Mesenchymal stem cell (in vitro differentiated cells and primary cell): ENCODE measurements around the gene PPP1R14D.

ENCODE experiments used
- DNase-seq: peaks from one replicate; pipeline ENCODE4 v3.0.0-alpha.2; 2013
- H2AFZ ChIP-seq: one replicate; pipeline ENCODE4 v1.6.1; 2013; ENCODE audit warnings: low read depth, mild to moderate bottlenecking, control low read depth, inconsistent platforms, low read length, moderate library complexity
- H2AK5ac ChIP-seq: 2 replicates; pipeline ENCODE4 v1.6.1; 2013; ENCODE audit warnings: low read length, moderate library complexity, mild to moderate bottlenecking, inconsistent platforms; ENCODE audit not compliant: severe bottlenecking
- H2BK120ac ChIP-seq: one replicate; pipeline ENCODE4 v1.6.1; 2013; ENCODE audit warnings: low read depth, mild to moderate bottlenecking, inconsistent platforms, low read length, moderate library complexity
- H2BK12ac ChIP-seq, 2 experiments: one replicate each; pipeline ENCODE4 v1.6.1; 2013; ENCODE audit warnings: inconsistent platforms in 2 of 2, low read length in 2 of 2, mild to moderate bottlenecking in 2 of 2, moderate library complexity in 2 of 2, control low read depth in 1 of 2
- H2BK15ac ChIP-seq: one replicate; pipeline ENCODE4 v1.6.1; 2013; ENCODE audit warnings: mild to moderate bottlenecking, low read depth, inconsistent platforms; ENCODE audit not compliant: poor library complexity, severe bottlenecking
- H2BK5ac ChIP-seq: 2 replicates; pipeline ENCODE4 v1.6.1; 2013; ENCODE audit warnings: low read depth, mild to moderate bottlenecking, low read length, control low read depth, inconsistent platforms; ENCODE audit not compliant: poor library complexity, severe bottlenecking
- H3K14ac ChIP-seq, 2 experiments: one replicate each; pipeline ENCODE4 v1.6.1; 2013; ENCODE audit warnings: inconsistent platforms in 2 of 2, low read length in 2 of 2, control low read depth in 1 of 2, mild to moderate bottlenecking in 1 of 2, moderate library complexity in 1 of 2
- H3K18ac ChIP-seq, 2 experiments: one replicate each; pipeline ENCODE4 v1.6.1; 2013; ENCODE audit warnings: inconsistent platforms in 2 of 2, low read length in 2 of 2, control low read depth in 1 of 2, low read depth in 1 of 2, mild to moderate bottlenecking in 1 of 2
- H3K23ac ChIP-seq, 2 experiments: one replicate each; pipeline ENCODE4 v1.6.1; 2013; ENCODE audit warnings: inconsistent platforms in 2 of 2, low read length in 2 of 2, mild to moderate bottlenecking in 2 of 2, moderate library complexity in 2 of 2, control low read depth in 1 of 2
- H3K27ac ChIP-seq: 2 replicates; pipeline ENCODE4 v1.5.1; 2013; ENCODE audit warnings: mild to moderate bottlenecking, moderate library complexity, low read length, control low read depth, inconsistent platforms; ENCODE audit not compliant: poor library complexity, severe bottlenecking
- H3K27me3 ChIP-seq, 2 experiments: 2 replicates each; pipeline versions ENCODE4 v1.6.1 to v1.7.0; 2013; ENCODE audit warnings: low read length in 2 of 2, mild to moderate bottlenecking in 2 of 2, moderate library complexity in 2 of 2, control low read depth in 1 of 2, inconsistent platforms in 1 of 2; ENCODE audit not compliant: control insufficient read depth in 1 of 2, insufficient read depth in 1 of 2
- H3K36me3 ChIP-seq, 2 experiments: 2 replicates each; pipeline versions ENCODE4 v1.6.1 to v1.7.0; 2013; ENCODE audit warnings: low read length in 2 of 2, control low read depth in 1 of 2, inconsistent platforms in 1 of 2, low read depth in 1 of 2, mild to moderate bottlenecking in 1 of 2; ENCODE audit not compliant: insufficient read depth in 2 of 2, control insufficient read depth in 1 of 2
- H3K4ac ChIP-seq, 2 experiments: one replicate each; pipeline ENCODE4 v1.6.1; 2013; ENCODE audit warnings: inconsistent platforms in 2 of 2, low read length in 2 of 2, mild to moderate bottlenecking in 2 of 2, moderate library complexity in 2 of 2, control low read depth in 1 of 2, low read depth in 1 of 2
- H3K4me1 ChIP-seq: 2 replicates; pipeline ENCODE4 v1.6.1; 2013; ENCODE audit warnings: low read depth, low read length, control low read depth; ENCODE audit not compliant: control insufficient read depth, insufficient read depth
- H3K4me2 ChIP-seq: 2 replicates; pipeline ENCODE4 v1.6.1; 2013; ENCODE audit warnings: low read length, mild to moderate bottlenecking, inconsistent platforms; ENCODE audit not compliant: poor library complexity, severe bottlenecking
- H3K4me3 ChIP-seq, 2 experiments: 2 replicates each; pipeline versions ENCODE4 v1.5.1 to v1.7.0; 2013; ENCODE audit warnings: low read length in 2 of 2, mild to moderate bottlenecking in 2 of 2, control low read depth in 1 of 2, low read depth in 1 of 2; ENCODE audit not compliant: insufficient read depth in 1 of 2
- H3K79me1 ChIP-seq: replicated peaks from 2 replicates; pipeline ENCODE4 v1.6.1; 2013; ENCODE audit warnings: mild to moderate bottlenecking, control low read depth, low read length, inconsistent platforms; ENCODE audit not compliant: poor library complexity, severe bottlenecking
- H3K9ac ChIP-seq: 2 replicates; pipeline ENCODE4 v1.7.0; 2013; ENCODE audit warnings: mild to moderate bottlenecking, low read length, moderate library complexity
- H3K9me3 ChIP-seq: 2 replicates; pipeline ENCODE4 v1.7.0; 2013; ENCODE audit warnings: mild to moderate bottlenecking, low read length; ENCODE audit not compliant: control insufficient read depth
- H4K8ac ChIP-seq: one replicate; pipeline ENCODE4 v1.6.1; 2013; ENCODE audit warnings: inconsistent platforms, mild to moderate bottlenecking, low read length, moderate library complexity
- H4K91ac ChIP-seq: one replicate; pipeline ENCODE4 v1.6.1; 2013; ENCODE audit warnings: mild to moderate bottlenecking, low read length, inconsistent platforms
- WGBS: methylation state at CpG from one replicate; pipeline ENCODE4 v1.1.7; 2013; ENCODE audit warnings: mixed read lengths; 5-methylcytosine and 5-hydroxymethylcytosine counted together

Gene PPP1R14D

GRCh38 chr15:40793216-40793989 is 35.1 kb downstream of the PPP1R14D start:
- H3K4ac ChIP-seq = no peak overlapping the region
- no peak overlapping the region for H2AFZ ChIP-seq
- H4K8ac ChIP-seq = no peak overlapping the region
- H3K23ac ChIP-seq = no peak overlapping the region
- H3K36me3 ChIP-seq = peaks cover 5% of the 10 kb centered on the region in 2 experiments
- H3K27ac ChIP-seq = peak overlapping the region; percentile 71
- peak overlapping the region in 1 of 2 experiments; percentile 30 for H3K4me3 ChIP-seq
- H3K79me1 ChIP-seq = peaks cover 30% of the 10 kb centered on the region
- H2BK12ac ChIP-seq = no peak overlapping the region
- H2BK15ac ChIP-seq = no peak overlapping the region
- no peaks in the 10 kb centered on the region for H3K27me3 ChIP-seq
- 39% methylated on average over 8 of the region's 9 CpGs for WGBS
- peak overlapping the region; percentile 26 for H3K9ac ChIP-seq
- no peak overlapping the region for H2BK120ac ChIP-seq
- peak; percentile 89 for DNase-seq
- H3K4me2 ChIP-seq = peak overlapping the region; percentile 21
- no peak overlapping the region for H3K14ac ChIP-seq
- H2AK5ac ChIP-seq = no peak overlapping the region
- H4K91ac ChIP-seq = no peak overlapping the region
- H2BK5ac ChIP-seq = no peak overlapping the region
- H3K18ac ChIP-seq = peak overlapping the region in 1 of 2 experiments; percentile 28
- peaks cover 8% of the 10 kb centered on the region for H3K4me1 ChIP-seq
- H3K9me3 ChIP-seq = no peaks in the 10 kb centered on the region

- no peak overlapping the region for H2BK15ac ChIP-seq
These were observed 36.1 kb downstream of the PPP1R14D start for GRCh38 chr15:40792394-40792793.

GRCh38 chr15:40790718-40791117 is 37.8 kb downstream of the PPP1R14D start:
- H4K91ac ChIP-seq = no peak overlapping the region
- no peak overlapping the region for H2BK12ac ChIP-seq
- WGBS = no CpG with 5 or more reads among the region's 3 CpGs
- no peak overlapping the region for H2AFZ ChIP-seq
- H4K8ac ChIP-seq = no peak overlapping the region
- no peak overlapping the region for H3K9ac ChIP-seq
- H3K4me2 ChIP-seq = no peak overlapping the region
- H3K4me1 ChIP-seq = peaks cover 15% of the 10 kb centered on the region
- H2BK5ac ChIP-seq = no peak overlapping the region
- H3K27ac ChIP-seq = no peak overlapping the region
- no peak overlapping the region for H3K23ac ChIP-seq
- no peak overlapping the region for H2BK120ac ChIP-seq
- H2AK5ac ChIP-seq = no peak overlapping the region
- no peak overlapping the region for H3K14ac ChIP-seq
- H3K4me3 ChIP-seq = no peak overlapping the region
- DNase-seq = peak; percentile 29
- peaks cover 30% of the 10 kb centered on the region for H3K79me1 ChIP-seq
- peaks cover 5% of the 10 kb centered on the region in 2 experiments for H3K36me3 ChIP-seq
- no peak overlapping the region for H3K18ac ChIP-seq
- no peaks in the 10 kb centered on the region for H3K27me3 ChIP-seq
- no peak overlapping the region for H2BK15ac ChIP-seq
- no peaks in the 10 kb centered on the region for H3K9me3 ChIP-seq
- no peak overlapping the region for H3K4ac ChIP-seq

More at GRCh38 chr15:40792394-40792793, 36.1 kb downstream of the PPP1R14D start:
- no peaks in the 10 kb centered on the region for H3K9me3 ChIP-seq
- H3K14ac ChIP-seq = no peak overlapping the region
- H3K23ac ChIP-seq = no peak overlapping the region
- H4K91ac ChIP-seq = no peak overlapping the region
- no peak overlapping the region for H3K18ac ChIP-seq
- H3K4me1 ChIP-seq = peaks cover 15% of the 10 kb centered on the region
- H4K8ac ChIP-seq = no peak overlapping the region
- WGBS = 95% methylated on average over 3 of the region's 3 CpGs
- H3K36me3 ChIP-seq = peaks cover 5% of the 10 kb centered on the region in 2 experiments
- no peak overlapping the region for H3K9ac ChIP-seq
- H3K4ac ChIP-seq = no peak overlapping the region
- no peak overlapping the region for H2AFZ ChIP-seq
- H2BK120ac ChIP-seq = no peak overlapping the region
- no peak overlapping the region for H3K4me2 ChIP-seq
- H2BK12ac ChIP-seq = no peak overlapping the region
- peak overlapping the region; percentile 76 for H2AK5ac ChIP-seq
- no peak overlapping the region for H2BK5ac ChIP-seq
- H3K27me3 ChIP-seq = no peaks in the 10 kb centered on the region
- no peak overlapping the region for H3K27ac ChIP-seq
- H3K4me3 ChIP-seq = no peak overlapping the region
- no peak for DNase-seq
- H3K79me1 ChIP-seq = peaks cover 33% of the 10 kb centered on the region

- Histone ChIP-seq H3K4me2 (no peak overlapping the region), H3K9me3 (no peaks in the 10 kb centered on the region), H2BK5ac (no peak overlapping the region), H3K27ac (no peak overlapping the region), H2AFZ (no peak overlapping the region), H3K14ac (no peak overlapping the region), H3K4me3 (no peak overlapping the region), H4K91ac (no peak overlapping the region), H3K18ac (no peak overlapping the region), H2BK12ac (no peak overlapping the region), H3K79me1 (peaks cover 29% of the 10 kb centered on the region), H3K9ac (no peak overlapping the region), H2BK120ac (no peak overlapping the region), H3K27me3 (no peaks in the 10 kb centered on the region), H4K8ac (no peak overlapping the region), H3K4me1 (peaks cover 14% of the 10 kb centered on the region), H3K4ac (no peak overlapping the region), H3K23ac (no peak overlapping the region), H2BK15ac (no peak overlapping the region), H2AK5ac (peak overlapping the region; percentile 42), H3K36me3 (peaks cover 5% of the 10 kb centered on the region in 2 experiments)
- WGBS = 97% methylated on average over 8 of the region's 8 CpGs
- no peak for DNase-seq
These were observed 38.5 kb downstream of the PPP1R14D start for GRCh38 chr15:40789999-40790398.
